ENCODE measurements around the gene CARNS1.

GRCh38 chr11:67429722-67430121 lies 14.2 kb downstream of the CARNS1 start:
- no peak for TF ChIP-seq CTCF (conservative IDR thresholded peaks at IDR 0.05)
- TF ChIP-seq ZFX (IDR thresholded peaks at IDR 0.05) = no peak
